SK-N-SH (cell line): ENCODE data around the gene RLN2.
"Not testable (repeated sequence)": the region's sequence is repeated elsewhere in the genome, so short reads cannot be mapped to it uniquely, and the experiment has no call there.

Experiments used
- EZH2phosphoT487 ChIP-seq: fragments of 200-600 bp; sonication (generic); IDR thresholded peaks from 2 replicates; pipeline ENCODE4 v1.6.1; 2017; ENCODE audit warnings: low read depth, mixed run types, mild to moderate bottlenecking, antibody characterized with exemption, moderate library complexity, borderline replicate concordance
- MAX ChIP-seq: IDR thresholded peaks from 2 replicates; pipeline ENCODE4 v1.4.0; 2012; ENCODE audit warnings: low read depth
- NFIC ChIP-seq: IDR thresholded peaks from 2 replicates; pipeline ENCODE4 v1.4.0; 2012; ENCODE audit warnings: borderline replicate concordance
- TEAD4 ChIP-seq: IDR thresholded peaks from 2 replicates; pipeline ENCODE4 v1.4.0; 2012; ENCODE audit warnings: mild to moderate bottlenecking, borderline replicate concordance; ENCODE audit not compliant: insufficient read depth
- TF ChIP-seq, protein P1 (sequence below): fragments of 200-600 bp; sonication (generic); IDR thresholded peaks from 2 replicates; pipeline ENCODE4 v1.6.1; 2017; ENCODE audit warnings: antibody characterized with exemption, mild to moderate bottlenecking, moderate library complexity

DNA sequence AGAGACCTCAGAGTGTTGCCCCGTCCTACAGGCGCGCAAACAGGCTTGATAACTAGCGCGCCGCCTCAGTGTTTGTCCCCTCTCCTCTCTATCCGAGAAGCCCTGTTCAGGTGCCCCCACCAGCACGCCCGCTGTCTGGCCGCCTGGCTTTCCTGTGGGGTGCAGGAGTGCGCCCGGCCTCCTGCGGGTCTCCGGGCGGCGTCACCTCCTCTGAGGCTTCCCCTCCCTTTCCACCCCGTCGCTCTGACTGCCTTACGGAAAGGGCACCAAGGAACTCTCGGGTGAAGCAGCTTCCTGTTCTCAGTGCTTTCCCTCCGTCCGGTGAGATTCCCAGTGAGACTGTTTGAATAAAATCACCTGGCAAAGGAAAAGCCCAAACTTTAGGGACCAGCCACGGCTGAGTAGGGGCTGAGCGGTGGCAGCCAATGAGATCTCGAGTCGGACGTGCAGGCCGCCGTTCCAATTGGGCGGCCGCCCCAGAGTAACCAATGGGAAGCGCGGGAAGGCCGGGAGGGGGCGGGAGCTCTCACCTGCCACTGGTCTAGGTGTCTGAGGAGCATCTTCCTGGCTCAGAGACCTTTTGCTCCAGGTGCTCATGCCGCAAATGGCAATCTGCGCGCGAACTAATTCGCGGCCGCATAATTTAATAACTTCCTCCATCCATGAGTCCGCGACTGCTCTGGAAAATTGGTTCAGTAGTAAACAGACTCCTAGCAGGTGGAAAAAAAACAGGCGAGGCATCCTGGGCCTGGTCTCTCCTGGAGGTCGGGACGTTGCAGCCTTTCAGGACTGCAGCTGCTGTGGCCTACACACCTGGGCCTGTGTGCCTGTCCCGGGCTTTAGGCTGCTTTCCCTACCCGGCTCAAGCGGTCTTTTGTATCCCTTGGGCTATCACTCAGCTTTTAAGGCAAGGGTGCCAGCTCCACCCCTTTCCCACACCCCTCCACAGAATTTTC is at the start of gene RLN2:
- TF ChIP-seq, protein P1, sequence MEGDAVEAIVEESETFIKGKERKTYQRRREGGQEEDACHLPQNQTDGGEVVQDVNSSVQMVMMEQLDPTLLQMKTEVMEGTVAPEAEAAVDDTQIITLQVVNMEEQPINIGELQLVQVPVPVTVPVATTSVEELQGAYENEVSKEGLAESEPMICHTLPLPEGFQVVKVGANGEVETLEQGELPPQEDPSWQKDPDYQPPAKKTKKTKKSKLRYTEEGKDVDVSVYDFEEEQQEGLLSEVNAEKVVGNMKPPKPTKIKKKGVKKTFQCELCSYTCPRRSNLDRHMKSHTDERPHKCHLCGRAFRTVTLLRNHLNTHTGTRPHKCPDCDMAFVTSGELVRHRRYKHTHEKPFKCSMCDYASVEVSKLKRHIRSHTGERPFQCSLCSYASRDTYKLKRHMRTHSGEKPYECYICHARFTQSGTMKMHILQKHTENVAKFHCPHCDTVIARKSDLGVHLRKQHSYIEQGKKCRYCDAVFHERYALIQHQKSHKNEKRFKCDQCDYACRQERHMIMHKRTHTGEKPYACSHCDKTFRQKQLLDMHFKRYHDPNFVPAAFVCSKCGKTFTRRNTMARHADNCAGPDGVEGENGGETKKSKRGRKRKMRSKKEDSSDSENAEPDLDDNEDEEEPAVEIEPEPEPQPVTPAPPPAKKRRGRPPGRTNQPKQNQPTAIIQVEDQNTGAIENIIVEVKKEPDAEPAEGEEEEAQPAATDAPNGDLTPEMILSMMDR: not testable (repeated sequence)
- not testable (repeated sequence) for TF ChIP-seq NFIC, TEAD4, MAX, EZH2phosphoT487
